HepG2 (cell line): ENCODE data around the gene ERC1. TPM values are rescaled to one million over a fixed set of nuclear protein-coding genes. Genes with fewer than 3 reads are reported as not detected.

Experiments used
- CBX1 ChIP-seq: IDR thresholded peaks from one replicate; pipeline ENCODE4 v1.6.1; 2016; ENCODE audit warnings: antibody characterized with exemption, low read depth
- CHD4 ChIP-seq: fragments of 200-600 bp; sonication (generic); IDR thresholded peaks from 2 replicates; pipeline ENCODE4 v1.7.0; 2017; ENCODE audit warnings: mild to moderate bottlenecking, low read length, borderline replicate concordance
- FOXA3 ChIP-seq: IDR thresholded peaks from 2 replicates; pipeline ENCODE4 v1.6.1; 2016; ENCODE audit warnings: missing genetic modification reagents, missing compliant biosample characterization
- GATAD1 ChIP-seq: IDR thresholded peaks from 2 replicates; pipeline ENCODE4 v1.6.1; 2016; ENCODE audit warnings: missing genetic modification reagents, missing compliant biosample characterization
- GZF1 ChIP-seq: sonication (generic); formaldehyde crosslinking; IDR thresholded peaks from 2 replicates; pipeline ENCODE4 v1.5.1; 2020; ENCODE audit warnings: mild to moderate bottlenecking, missing genetic modification reagents
- HCFC1 ChIP-seq: fragments of 150-350 bp; IDR thresholded peaks from 2 replicates; pipeline ENCODE4 v1.6.1; 2014; ENCODE audit warnings: low read depth, low read length
- HNF4A ChIP-seq: sonication (generic); formaldehyde crosslinking; IDR thresholded peaks from 2 replicates; pipeline ENCODE4 v1.4.0; 2020; ENCODE audit warnings: missing genetic modification reagents
- HNRNPL ChIP-seq: fragments of 200-400 bp; formaldehyde crosslinking; IDR thresholded peaks from 2 replicates; pipeline ENCODE4 v1.6.1; 2017; ENCODE audit warnings: mild to moderate bottlenecking, low read depth, low read length
- IRF2 ChIP-seq: IDR thresholded peaks from 2 replicates; pipeline ENCODE4 v1.6.1; 2018; ENCODE audit warnings: missing genetic modification reagents, missing compliant biosample characterization
- KAT8 ChIP-seq: IDR thresholded peaks from 2 replicates; pipeline ENCODE4 v1.6.1; 2016; ENCODE audit warnings: missing genetic modification reagents, missing compliant biosample characterization
- MBNL3 ChIP-seq: fragments of 250-450 bp; sonication (Bioruptor Pico); conservative IDR thresholded peaks from 2 replicates; pipeline ENCODE4 v1.8.0; 2022; ENCODE audit warnings: mild to moderate bottlenecking, inconsistent platforms
- NFAT5 ChIP-seq: sonication (generic); formaldehyde crosslinking; IDR thresholded peaks from 2 replicates; pipeline ENCODE4 v1.4.0; 2020; ENCODE audit warnings: missing genetic modification reagents
- PRMT3 ChIP-seq: sonication (generic); formaldehyde crosslinking; IDR thresholded peaks from 2 replicates; pipeline ENCODE4 v1.8.1; 2022; ENCODE audit warnings: low read depth, mild to moderate bottlenecking, moderate library complexity, missing genetic modification reagents, borderline replicate concordance
- RARA ChIP-seq: IDR thresholded peaks from 2 replicates; pipeline ENCODE4 v1.6.1; 2016; ENCODE audit warnings: missing genetic modification reagents, missing compliant biosample characterization
- TCF12 ChIP-seq, 2 experiments: fragments of 450-650 bp in 1 of 2; sonication (generic) in 1 of 2; formaldehyde crosslinking in 1 of 2; IDR thresholded peaks; 2 replicates each; pipeline versions ENCODE4 v1.6.1 to v1.8.0; 2017 to 2022; ENCODE audit warnings: antibody characterized with exemption in 1 of 2, mild to moderate bottlenecking in 1 of 2, missing genetic modification reagents in 1 of 2, moderate library complexity in 1 of 2
- ZFP36L2 ChIP-seq: sonication (generic); formaldehyde crosslinking; IDR thresholded peaks from 2 replicates; pipeline ENCODE4 v1.4.0; 2020; ENCODE audit warnings: missing genetic modification reagents
- ZNF570 ChIP-seq: sonication (generic); formaldehyde crosslinking; IDR thresholded peaks from 2 replicates; pipeline ENCODE4 v1.4.0; 2020; ENCODE audit warnings: mild to moderate bottlenecking, missing genetic modification reagents, borderline replicate concordance
- ZNF646 ChIP-seq: sonication (generic); formaldehyde crosslinking; IDR thresholded peaks from 2 replicates; pipeline ENCODE4 v1.9.0; 2021; ENCODE audit warnings: mild to moderate bottlenecking, missing genetic modification reagents
- ZNF691 ChIP-seq: sonication (generic); formaldehyde crosslinking; IDR thresholded peaks from 2 replicates; pipeline ENCODE4 v1.4.0; 2020; ENCODE audit warnings: missing genetic modification reagents, low read depth, mild to moderate bottlenecking, borderline replicate concordance
- ZNF780A ChIP-seq: sonication (generic); formaldehyde crosslinking; IDR thresholded peaks from 2 replicates; pipeline ENCODE4 v1.8.0; 2022; ENCODE audit warnings: mild to moderate bottlenecking, missing genetic modification reagents, moderate library complexity
- polyA plus RNA-seq, 8 experiments: library from polyadenylated mRNA; depleted of rRNA in 3 of 8; stranded (reverse) in 7 of 8; unstranded in 1 of 8; fragments of >200 nt; fragmentation: Illumina TruSeq in 4 of 8; extraction: Trizol in 4 of 8; gene quantifications; 2 replicates each; pipeline versions ENCODE4 v1.2.1 to v1.2.3, GENCODE V29; 2011 to 2016; ENCODE audit warnings: low read depth in 4 of 8, missing spikeins in 1 of 8, mixed read lengths in 1 of 8; ENCODE audit not compliant: insufficient read depth in 1 of 8
- total RNA-seq, 5 experiments: library from RNA; depleted of rRNA; stranded (reverse); fragments of >200 nt; fragmentation: Illumina TruSeq; extraction: Trizol; gene quantifications; 2 replicates each; pipeline ENCODE4 v1.2.3, GENCODE V29; 2016; ENCODE audit warnings: low read depth in 1 of 5

Gene ERC1
- total and polyA plus RNA-seq, 2 of the 13 experiments (the other 11 are each of a cell fraction or from before 2014, with no cell fraction given) = 6.1 to 12.4 TPM

GRCh38 chr12:1130164-1130563 lies 139.1 kb downstream of the ERC1 start (continued):
- TF ChIP-seq ZNF691 (CRISPR knock-in tag) = no peak
- TF ChIP-seq TCF12 (IDR thresholded peaks at IDR 0.05) = no peak
- TF ChIP-seq TCF12 (CRISPR knock-in tag; IDR thresholded peaks at IDR 0.05) = no peak
- no peak for TF ChIP-seq IRF2 (CRISPR knock-in tag)
- no peak for TF ChIP-seq ZNF646
- TF ChIP-seq HNF4A (CRISPR knock-in tag) = peak; percentile 31; the same call in 1 of the 2 replicates
- TF ChIP-seq CBX1 = no peak
- TF ChIP-seq FOXA3 (CRISPR knock-in tag) = peak; percentile 27; the same call in 1 of the 2 replicates
- TF ChIP-seq NFAT5 (CRISPR knock-in tag) = no peak
- TF ChIP-seq ZNF780A (CRISPR knock-in tag) = no peak
- TF ChIP-seq MBNL3 (CRISPR knock-in tag) = no peak
- no peak for TF ChIP-seq ZFP36L2
- TF ChIP-seq ZNF570 (CRISPR knock-in tag) = no peak
- no peak for TF ChIP-seq GATAD1 (CRISPR knock-in tag)
- no peak for TF ChIP-seq KAT8 (CRISPR knock-in tag)
- no peak for TF ChIP-seq HNRNPL
- no peak for TF ChIP-seq PRMT3
- TF ChIP-seq GZF1 (CRISPR knock-in tag) = no peak
- peak; percentile 53 for TF ChIP-seq RARA (CRISPR knock-in tag)
- no peak for TF ChIP-seq CHD4
- TF ChIP-seq HCFC1 = no peak
